HG03039 (cell line): ENCODE data around the gene KLF15.

Experiments used
- ATAC-seq: cut with Tn5 transposase; IDR thresholded peaks from one replicate; pipeline ENCODE4 v1.9.1; 2021; ENCODE audit warnings: mild to moderate bottlenecking, moderate library complexity; ENCODE audit not compliant: unreplicated experiment

KLF15 gene

GRCh38 chr3:126389794-126390146 lies 32.6 kb upstream of the KLF15 start:
- no peak for ATAC-seq

- no peak for ATAC-seq
These were observed 32.0 kb upstream of the KLF15 start for GRCh38 chr3:126389112-126389793.

GRCh38 chr3:126381966-126382365 lies 24.8 kb upstream of the KLF15 start:
- ATAC-seq: no peak

GRCh38 chr3:126380011-126380768 lies 23.0 kb upstream of the KLF15 start:
- no peak for ATAC-seq

- ATAC-seq: no peak
These were observed 21.1 kb upstream of the KLF15 start for GRCh38 chr3:126378341-126378751.

GRCh38 chr3:126377211-126377610 lies 20.0 kb upstream of the KLF15 start:
- ATAC-seq: no peak

GRCh38 chr3:126376444-126376843 lies 19.2 kb upstream of the KLF15 start:
- no peak for ATAC-seq

- ATAC-seq: no peak
These were observed 18.7 kb upstream of the KLF15 start for GRCh38 chr3:126375835-126376331.

- ATAC-seq: no peak
These were observed 16.7 kb upstream of the KLF15 start for GRCh38 chr3:126373682-126374601.

- ATAC-seq: no peak
These were observed 16.0 kb upstream of the KLF15 start for GRCh38 chr3:126373146-126373613.

GRCh38 chr3:126372413-126373145 lies 15.4 kb upstream of the KLF15 start:
- ATAC-seq: no peak

- ATAC-seq: no peak
These were observed 14.0 kb upstream of the KLF15 start for GRCh38 chr3:126371096-126371705.

- ATAC-seq: no peak
These were observed 13.4 kb upstream of the KLF15 start for GRCh38 chr3:126370606-126371005.

GRCh38 chr3:126370055-126370454 lies 12.8 kb upstream of the KLF15 start:
- no peak for ATAC-seq

GRCh38 chr3:126369490-126369889 lies 12.3 kb upstream of the KLF15 start:
- ATAC-seq: no peak

GRCh38 chr3:126367316-126367805 lies 10.2 kb upstream of the KLF15 start:
- ATAC-seq: no peak

GRCh38 chr3:126365351-126366277 lies 8.4 kb upstream of the KLF15 start:
- no peak for ATAC-seq

- no peak for ATAC-seq
These were observed 7.6 kb upstream of the KLF15 start for GRCh38 chr3:126364731-126365301.
